ENCODE results near the gene ROCK2. TPM values are rescaled to one million over a fixed set of nuclear protein-coding genes. Genes with fewer than 3 reads are reported as not detected.

The ROCK2 gene
- 100 to 1,000 TPM; 110 to 197 (median 155) TPM for total RNA-seq

- no peak for TF ChIP-seq CTCF (IDR thresholded peaks at IDR 0.05)
- DNase-seq (ENCODE audit: low spot score) = peak; percentile 30
- peak; percentile 88 for ATAC-seq (ENCODE audit: low FRiP score)
Observed at GRCh38 chr2:11344342-11344955, at the start of gene ROCK2. TSS of gene ROCK2 (minus strand) at chr2:11344636. CDS start at chr2:11344136, 500 bp downstream.

GRCh38 chr2:11393711-11394236, 49.3 kb upstream of the ROCK2 start:
- no peak for DNase-seq (ENCODE audit: low spot score)
- no peak for ATAC-seq (ENCODE audit: low FRiP score)
- no peak for TF ChIP-seq CTCF (IDR thresholded peaks at IDR 0.05)

GRCh38 chr2:11391942-11392266, 47.5 kb upstream of the ROCK2 start:
- TF ChIP-seq CTCF (IDR thresholded peaks at IDR 0.05) = no peak
- ATAC-seq (ENCODE audit: low FRiP score) (no peak), DNase-seq (ENCODE audit: low spot score) (no peak)

- DNase-seq (ENCODE audit: low spot score) (no peak), ATAC-seq (ENCODE audit: low FRiP score) (no peak)
- no peak for TF ChIP-seq CTCF (IDR thresholded peaks at IDR 0.05)
Observed at GRCh38 chr2:11390399-11390658, 45.9 kb upstream of the ROCK2 start.

- ATAC-seq (ENCODE audit: low FRiP score) (no peak), DNase-seq (ENCODE audit: low spot score) (no peak)
- no peak for TF ChIP-seq CTCF (IDR thresholded peaks at IDR 0.05)
Observed at GRCh38 chr2:11389551-11390398, 45.3 kb upstream of the ROCK2 start.

- TF ChIP-seq CTCF (IDR thresholded peaks at IDR 0.05) = no peak
- no peak for ATAC-seq (ENCODE audit: low FRiP score)
- no peak for DNase-seq (ENCODE audit: low spot score)
Observed at GRCh38 chr2:11389052-11389420, 44.6 kb upstream of the ROCK2 start.

All from omental fat pad (tissue), 4 donors.